WTC11 (cell line): ENCODE results near the gene ZNF417. TPM values are rescaled to one million over a fixed set of nuclear protein-coding genes. Genes with fewer than 3 reads are reported as not detected.

Source experiments
- ATAC-seq: fragments of 200-7000 bp; cut with Tn5 transposase; 2 replicates; pipeline ENCODE4 v1.10.0; 2021; ENCODE audit warnings: mild to moderate bottlenecking, moderate library complexity
- CTCF ChIA-PET: fragments of 300-600 bp; sonication (Branson Sonifier 250); formaldehyde crosslinking; loops from one replicate; lab custom pipeline; 2021; ENCODE audit warnings: antibody characterized with exemption; lab: Charles Lee
- POLR2A ChIA-PET: fragments of 350-600 bp; sonication (Branson Sonifier 250); formaldehyde crosslinking; loops from one replicate; lab custom pipeline; 2021; ENCODE audit warnings: antibody characterized with exemption; lab: Charles Lee
- DNase-seq: peaks from one replicate; pipeline ENCODE4 v3.0.0; 2021; ENCODE audit warnings: low spot score
- H3K27ac Mint-ChIP-seq: 2 replicates; pipeline ENCODE4 v1.8.0; 2021; ENCODE audit warnings: mixed read lengths
- H3K27me3 Mint-ChIP-seq: 2 replicates; pipeline ENCODE4 v1.8.0; 2021; ENCODE audit warnings: low read depth, mild to moderate bottlenecking, moderate library complexity, mixed read lengths
- H3K36me3 Mint-ChIP-seq: 2 replicates; pipeline ENCODE4 v1.8.0; 2021; ENCODE audit warnings: mixed read lengths
- H3K4me1 Mint-ChIP-seq: 2 replicates; pipeline ENCODE4 v1.8.0; 2022; ENCODE audit warnings: mixed read lengths
- H3K4me3 Mint-ChIP-seq: 2 replicates; pipeline ENCODE4 v1.8.0; 2021; ENCODE audit warnings: mild to moderate bottlenecking, moderate library complexity, mixed read lengths
- H3K9me3 Mint-ChIP-seq: 2 replicates; pipeline ENCODE4 v1.8.0; 2021; ENCODE audit warnings: mixed read lengths
- E2F5 ChIP-seq: sonication (generic); formaldehyde crosslinking; IDR thresholded peaks from 2 replicates; pipeline ENCODE4 v1.8.1; 2022; ENCODE audit warnings: mild to moderate bottlenecking, moderate library complexity, missing genetic modification reagents
- JAZF1 ChIP-seq: fragments of 250-450 bp; sonication (Bioruptor Pico); IDR thresholded peaks from 2 replicates; pipeline ENCODE4 v1.9.0; 2021; ENCODE audit warnings: moderate library complexity, mild to moderate bottlenecking, inconsistent platforms
- NFE2L1 ChIP-seq: sonication (generic); formaldehyde crosslinking; IDR thresholded peaks from 2 replicates; pipeline ENCODE4 v1.8.1; 2023; ENCODE audit warnings: missing genetic modification reagents
- PRRX2 ChIP-seq: fragments of 250-450 bp; sonication (Bioruptor Pico); IDR thresholded peaks from 2 replicates; pipeline ENCODE4 v1.8.0; 2021; ENCODE audit warnings: mild to moderate bottlenecking
- STAT6 ChIP-seq: sonication (generic); formaldehyde crosslinking; conservative IDR thresholded peaks from 2 replicates; pipeline ENCODE4 v1.8.1; 2023; ENCODE audit warnings: mild to moderate bottlenecking, low read depth, missing genetic modification reagents, moderate library complexity
- TCF7 ChIP-seq: sonication (generic); formaldehyde crosslinking; IDR thresholded peaks from 2 replicates; pipeline ENCODE4 v1.8.0; 2022; ENCODE audit warnings: mild to moderate bottlenecking, low read depth, missing genetic modification reagents, moderate library complexity
- TP53 ChIP-seq: sonication (generic); formaldehyde crosslinking; IDR thresholded peaks from 2 replicates; pipeline ENCODE4 v1.8.1; 2023; ENCODE audit warnings: mild to moderate bottlenecking, missing genetic modification reagents
- USF1 ChIP-seq: sonication (generic); formaldehyde crosslinking; IDR thresholded peaks from 2 replicates; pipeline ENCODE4 v1.8.0; 2022; ENCODE audit warnings: mild to moderate bottlenecking, missing genetic modification reagents
- ZNF219 ChIP-seq: sonication (generic); formaldehyde crosslinking; IDR thresholded peaks from 2 replicates; pipeline ENCODE4 v1.8.0; 2023; ENCODE audit warnings: missing genetic modification reagents, mild to moderate bottlenecking, borderline replicate concordance
- ZNF281 ChIP-seq: sonication (generic); formaldehyde crosslinking; IDR thresholded peaks from 2 replicates; pipeline ENCODE4 v1.8.0; 2023; ENCODE audit warnings: mild to moderate bottlenecking, missing genetic modification reagents
- ZNF317 ChIP-seq: sonication (generic); formaldehyde crosslinking; IDR thresholded peaks from 2 replicates; pipeline ENCODE4 v1.8.1; 2023; ENCODE audit warnings: low read depth, mild to moderate bottlenecking, moderate library complexity, missing genetic modification reagents, borderline replicate concordance
- total RNA-seq: library from RNA; stranded (reverse); gene quantifications from 3 replicates; pipeline ENCODE4 v1.2.3, GENCODE V29; 2021
- TF ChIP-seq, protein P1 (sequence below): sonication (generic); formaldehyde crosslinking; IDR thresholded peaks from 2 replicates; pipeline ENCODE4 v1.8.1; 2022; ENCODE audit warnings: missing genetic modification reagents, borderline replicate concordance
- TF ChIP-seq, protein P2 (sequence below): sonication (generic); formaldehyde crosslinking; IDR thresholded peaks from 2 replicates; pipeline ENCODE4 v1.8.1; 2022; ENCODE audit warnings: mild to moderate bottlenecking, missing genetic modification reagents, moderate library complexity, borderline replicate concordance

ZNF417 gene
- total RNA-seq, 1 experiment from 2014 or later: 22.6 TPM

DNA sequence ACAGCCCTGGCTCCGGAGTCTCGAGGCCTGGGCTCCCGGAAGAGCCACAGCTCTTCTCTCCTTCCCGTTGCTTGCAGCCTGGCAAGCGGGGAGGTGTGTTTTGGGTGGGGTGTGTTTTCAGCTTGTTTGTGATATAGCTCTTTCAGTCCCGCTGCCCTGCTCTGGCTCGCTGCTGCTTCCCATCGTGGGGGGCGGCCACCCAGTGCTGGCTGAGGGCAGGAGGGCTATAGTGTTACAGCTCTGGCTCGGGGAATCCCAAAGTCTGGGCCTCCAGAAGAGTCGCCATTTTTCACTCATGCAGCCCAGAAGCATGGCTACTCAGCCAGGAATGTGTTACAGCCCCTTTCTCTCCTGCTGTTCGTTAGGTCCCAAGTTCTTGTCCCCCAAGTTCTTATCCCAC lies 33.3 kb upstream of the ZNF417 start (continued):
- TF ChIP-seq ZNF281 (CRISPR knock-in tag) (no peak), TP53 (CRISPR knock-in tag) (no peak), PRRX2 (CRISPR knock-in tag) (no peak), USF1 (no peak), NFE2L1 (CRISPR knock-in tag) (no peak), STAT6 (CRISPR knock-in tag) (no peak), ZNF317 (CRISPR knock-in tag) (no peak), TCF7 (CRISPR knock-in tag) (no peak)
- TF ChIP-seq, protein P1, sequence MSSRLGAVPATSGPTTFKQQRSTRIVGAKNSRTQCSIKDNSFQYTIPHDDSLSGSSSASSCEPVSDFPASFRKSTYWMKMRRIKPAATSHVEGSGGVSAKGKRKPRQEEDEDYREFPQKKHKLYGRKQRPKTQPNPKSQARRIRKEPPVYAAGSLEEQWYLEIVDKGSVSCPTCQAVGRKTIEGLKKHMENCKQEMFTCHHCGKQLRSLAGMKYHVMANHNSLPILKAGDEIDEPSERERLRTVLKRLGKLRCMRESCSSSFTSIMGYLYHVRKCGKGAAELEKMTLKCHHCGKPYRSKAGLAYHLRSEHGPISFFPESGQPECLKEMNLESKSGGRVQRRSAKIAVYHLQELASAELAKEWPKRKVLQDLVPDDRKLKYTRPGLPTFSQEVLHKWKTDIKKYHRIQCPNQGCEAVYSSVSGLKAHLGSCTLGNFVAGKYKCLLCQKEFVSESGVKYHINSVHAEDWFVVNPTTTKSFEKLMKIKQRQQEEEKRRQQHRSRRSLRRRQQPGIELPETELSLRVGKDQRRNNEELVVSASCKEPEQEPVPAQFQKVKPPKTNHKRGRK (CRISPR knock-in tag): no peak

DNA sequence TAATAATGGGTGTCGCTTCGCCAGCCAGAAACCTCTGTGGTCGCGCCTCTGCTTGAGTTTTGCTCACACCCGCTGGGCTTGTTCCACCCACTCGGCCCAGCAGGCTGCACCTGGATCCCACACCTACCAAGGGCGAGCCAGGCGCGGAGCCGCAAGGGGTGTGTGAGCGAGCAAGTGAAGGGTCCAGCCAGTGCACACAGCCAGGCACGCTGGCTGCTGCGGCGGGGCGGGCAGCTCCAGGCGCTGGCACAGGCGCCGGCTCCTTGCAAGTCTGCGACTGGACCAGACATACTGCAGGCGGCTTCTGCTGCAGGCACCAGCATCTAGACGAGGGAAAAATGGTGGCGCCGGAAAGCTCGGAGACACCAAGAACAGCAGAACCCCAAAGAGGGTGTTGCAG lies 32.9 kb upstream of the ZNF417 start:
- ChIA-PET CTCF (interaction anchor here (0.8 to 2.3 kb wide), 2 partner anchors 53 to 320 kb away, joined by 4 to 10 read pairs; partner anchors contain the start of gene ZNF606), POLR2A (interaction anchor here (1.0 kb wide), 1 partner anchor 53 kb away, joined by 3 read pairs; the partner anchor contains the start of gene ZNF606)
- 0 out of 2 replicates have a peak, but pooled peaks cover 3% of the 10 kb centered on the region for H3K36me3 Mint-ChIP-seq
- no peak overlapping the region for H3K27ac Mint-ChIP-seq
- peaks cover 36% of the 10 kb centered on the region for H3K27me3 Mint-ChIP-seq
- TF ChIP-seq JAZF1: no peak
- TF ChIP-seq E2F5 (CRISPR knock-in tag): no peak
- no peak for TF ChIP-seq ZNF219
- TF ChIP-seq, protein P2, sequence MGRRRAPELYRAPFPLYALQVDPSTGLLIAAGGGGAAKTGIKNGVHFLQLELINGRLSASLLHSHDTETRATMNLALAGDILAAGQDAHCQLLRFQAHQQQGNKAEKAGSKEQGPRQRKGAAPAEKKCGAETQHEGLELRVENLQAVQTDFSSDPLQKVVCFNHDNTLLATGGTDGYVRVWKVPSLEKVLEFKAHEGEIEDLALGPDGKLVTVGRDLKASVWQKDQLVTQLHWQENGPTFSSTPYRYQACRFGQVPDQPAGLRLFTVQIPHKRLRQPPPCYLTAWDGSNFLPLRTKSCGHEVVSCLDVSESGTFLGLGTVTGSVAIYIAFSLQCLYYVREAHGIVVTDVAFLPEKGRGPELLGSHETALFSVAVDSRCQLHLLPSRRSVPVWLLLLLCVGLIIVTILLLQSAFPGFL (CRISPR knock-in tag): no peak
- peaks cover 22% of the 10 kb centered on the region for H3K9me3 Mint-ChIP-seq
- peaks cover 13% of the 10 kb centered on the region for H3K4me1 Mint-ChIP-seq
- DNase-seq (no peak), ATAC-seq (no peak)
- no peak overlapping the region for H3K4me3 Mint-ChIP-seq
